Measurements from ENCODE around the gene KCTD1. TPM values are rescaled to one million over a fixed set of nuclear protein-coding genes. Genes with fewer than 3 reads are reported as not detected.
"Not testable (repeated sequence)": the region's sequence is repeated elsewhere in the genome, so short reads cannot be mapped to it uniquely, and the experiment has no call there.

Gene KCTD1
- polyA plus RNA-seq, 1 donor from 2014 or later = 32.0 TPM

- H3K9ac ChIP-seq (ENCODE audit: low read length) = no peak overlapping the region
- no peaks in the 10 kb centered on the region for H3F3A ChIP-seq (ENCODE audit: insufficient read depth, low read length, poor library complexity, severe bottlenecking)
- H3K4me2 ChIP-seq (ENCODE audit: low read length) = no peak overlapping the region
- H2AFZ ChIP-seq (ENCODE audit: low read depth, low read length) = no peak overlapping the region
- no peak overlapping the region for H3K4me3 ChIP-seq (ENCODE audit: low read length)
- H3K9me2 ChIP-seq (ENCODE audit: insufficient read depth, low read length) = no peaks in the 10 kb centered on the region
- H3K79me2 ChIP-seq (replicated peaks; ENCODE audit: insufficient read depth, low read length) = no peaks in the 10 kb centered on the region
- H3K9me3 ChIP-seq (ENCODE audit: low read length) = no peaks in the 10 kb centered on the region
- TF ChIP-seq SMC3 (conservative IDR thresholded peaks at IDR 0.05; ENCODE audit: poor library complexity) = no peak
- no peak for TF ChIP-seq EZH2 (IDR thresholded peaks at IDR 0.05; ENCODE audit: borderline replicate concordance, insufficient read depth, low read length, poor library complexity, severe bottlenecking)
- no peak for TF ChIP-seq EP300 (conservative IDR thresholded peaks at IDR 0.05; ENCODE audit: poor library complexity, severe bottlenecking)
- no peak for TF ChIP-seq POLR2AphosphoS5 (IDR thresholded peaks at IDR 0.05)
- no peak for TF ChIP-seq MXI1 (conservative IDR thresholded peaks at IDR 0.05; ENCODE audit: poor library complexity, severe bottlenecking)
- no peak for TF ChIP-seq TAF1 (IDR thresholded peaks at IDR 0.05; ENCODE audit: low read depth)
- no peak for TF ChIP-seq REST (IDR thresholded peaks at IDR 0.05; ENCODE audit: borderline replicate concordance)
- no peaks in the 10 kb centered on the region for H3K36me3 ChIP-seq (ENCODE audit: insufficient read depth, low read length)
- no peaks in the 10 kb centered on the region for H4K20me1 ChIP-seq (ENCODE audit: insufficient read depth)
- H3K27me3 ChIP-seq (ENCODE audit: insufficient read depth, low read depth, low read length) = no peaks in the 10 kb centered on the region
- no peak overlapping the region for H3K27ac ChIP-seq (ENCODE audit: low read length)
Observed at GRCh38 chr18:26438980-26439379, 109.4 kb downstream of the KCTD1 start.

GRCh38 chr18:26437634-26438033 is 110.7 kb downstream of the KCTD1 start:
- H3K9ac ChIP-seq (ENCODE audit: low read length); H3K27me3 ChIP-seq (ENCODE audit: insufficient read depth, low read depth, low read length); H3K36me3 ChIP-seq (ENCODE audit: insufficient read depth, low read length); H3K4me3 ChIP-seq (ENCODE audit: low read length); H3K9me2 ChIP-seq (ENCODE audit: insufficient read depth, low read length); H3K27ac ChIP-seq (ENCODE audit: low read length); H3K79me2 ChIP-seq (replicated peaks; ENCODE audit: insufficient read depth, low read length); H3F3A ChIP-seq (ENCODE audit: insufficient read depth, low read length, poor library complexity, severe bottlenecking); H3K4me2 ChIP-seq (ENCODE audit: low read length); H2AFZ ChIP-seq (ENCODE audit: low read depth, low read length); H3K9me3 ChIP-seq (ENCODE audit: low read length); H4K20me1 ChIP-seq (ENCODE audit: insufficient read depth): not testable (repeated sequence)

DNA sequence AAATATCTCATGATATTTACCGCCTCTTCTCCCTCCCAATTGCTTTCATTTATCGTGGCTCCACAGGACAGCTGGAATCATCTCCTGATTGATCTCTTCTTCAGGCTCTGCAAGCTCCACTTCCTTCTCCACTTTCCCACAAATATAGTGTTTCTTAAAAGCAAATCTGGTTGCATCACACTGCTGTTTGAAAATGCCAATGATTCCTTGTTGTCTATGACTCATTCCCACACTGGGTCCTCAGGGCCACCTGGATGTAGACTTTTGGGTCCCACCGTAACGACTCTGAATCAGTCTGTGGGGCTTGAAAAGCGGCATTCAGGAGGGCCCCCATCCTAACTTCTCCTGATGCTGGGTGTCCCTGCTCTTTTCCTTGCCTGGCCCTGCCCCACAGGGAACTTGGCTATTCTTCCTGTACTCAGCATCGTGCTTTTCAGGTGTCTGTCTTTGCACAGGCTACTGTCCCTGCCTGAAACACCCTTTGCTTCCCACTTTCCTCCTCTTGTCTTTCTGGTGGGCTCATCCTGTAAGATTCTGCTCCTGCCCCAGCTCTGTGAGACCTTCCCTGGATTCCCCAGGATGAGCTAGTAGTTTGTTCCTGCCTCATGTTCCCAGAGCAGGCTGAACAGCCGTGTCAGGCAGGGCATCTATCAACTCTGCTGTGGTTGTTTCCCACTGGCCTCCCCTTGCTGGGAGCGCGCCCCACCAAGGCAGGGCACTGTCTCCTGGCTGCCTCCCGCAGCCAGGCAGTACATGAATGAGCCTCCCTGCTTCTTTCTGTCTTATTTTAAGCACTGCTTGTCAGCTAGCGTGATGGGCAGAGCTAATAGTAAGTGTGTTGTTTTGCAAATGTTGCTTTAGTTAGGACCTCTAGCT is 111.9 kb downstream of the KCTD1 start:
- no peaks in the 10 kb centered on the region for H3F3A ChIP-seq (ENCODE audit: insufficient read depth, low read length, poor library complexity, severe bottlenecking)
- H3K9ac ChIP-seq (ENCODE audit: low read length) = no peak overlapping the region
- no peaks in the 10 kb centered on the region for H3K9me2 ChIP-seq (ENCODE audit: insufficient read depth, low read length)
- no peak overlapping the region for H2AFZ ChIP-seq (ENCODE audit: low read depth, low read length)
- H3K4me3 ChIP-seq (ENCODE audit: low read length) = no peak overlapping the region
- H3K79me2 ChIP-seq (replicated peaks; ENCODE audit: insufficient read depth, low read length) = no peaks in the 10 kb centered on the region
- H3K9me3 ChIP-seq (ENCODE audit: low read length) = no peaks in the 10 kb centered on the region
- no peak for TF ChIP-seq POLR2AphosphoS5 (IDR thresholded peaks at IDR 0.05)
- no peak for TF ChIP-seq SMC3 (conservative IDR thresholded peaks at IDR 0.05; ENCODE audit: poor library complexity)
- TF ChIP-seq, protein P1, sequence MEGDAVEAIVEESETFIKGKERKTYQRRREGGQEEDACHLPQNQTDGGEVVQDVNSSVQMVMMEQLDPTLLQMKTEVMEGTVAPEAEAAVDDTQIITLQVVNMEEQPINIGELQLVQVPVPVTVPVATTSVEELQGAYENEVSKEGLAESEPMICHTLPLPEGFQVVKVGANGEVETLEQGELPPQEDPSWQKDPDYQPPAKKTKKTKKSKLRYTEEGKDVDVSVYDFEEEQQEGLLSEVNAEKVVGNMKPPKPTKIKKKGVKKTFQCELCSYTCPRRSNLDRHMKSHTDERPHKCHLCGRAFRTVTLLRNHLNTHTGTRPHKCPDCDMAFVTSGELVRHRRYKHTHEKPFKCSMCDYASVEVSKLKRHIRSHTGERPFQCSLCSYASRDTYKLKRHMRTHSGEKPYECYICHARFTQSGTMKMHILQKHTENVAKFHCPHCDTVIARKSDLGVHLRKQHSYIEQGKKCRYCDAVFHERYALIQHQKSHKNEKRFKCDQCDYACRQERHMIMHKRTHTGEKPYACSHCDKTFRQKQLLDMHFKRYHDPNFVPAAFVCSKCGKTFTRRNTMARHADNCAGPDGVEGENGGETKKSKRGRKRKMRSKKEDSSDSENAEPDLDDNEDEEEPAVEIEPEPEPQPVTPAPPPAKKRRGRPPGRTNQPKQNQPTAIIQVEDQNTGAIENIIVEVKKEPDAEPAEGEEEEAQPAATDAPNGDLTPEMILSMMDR (IDR thresholded peaks at IDR 0.05; ENCODE audit: poor library complexity, severe bottlenecking) = no peak
- TF ChIP-seq EZH2 (IDR thresholded peaks at IDR 0.05; ENCODE audit: borderline replicate concordance, insufficient read depth, low read length, poor library complexity, severe bottlenecking) = no peak
- no peak overlapping the region for H3K27ac ChIP-seq (ENCODE audit: low read length)
- no peaks in the 10 kb centered on the region for H3K27me3 ChIP-seq (ENCODE audit: insufficient read depth, low read depth, low read length)
- no peaks in the 10 kb centered on the region for H3K36me3 ChIP-seq (ENCODE audit: insufficient read depth, low read length)
- no peaks in the 10 kb centered on the region for H4K20me1 ChIP-seq (ENCODE audit: insufficient read depth)
- H3K4me2 ChIP-seq (ENCODE audit: low read length) = no peak overlapping the region
